GM18861 (cell line): ENCODE results near the gene GMPS.

Source experiments
- ATAC-seq: cut with Tn5 transposase; IDR thresholded peaks from one replicate; pipeline ENCODE4 v1.9.1; 2021; ENCODE audit not compliant: unreplicated experiment

GMPS gene

DNA sequence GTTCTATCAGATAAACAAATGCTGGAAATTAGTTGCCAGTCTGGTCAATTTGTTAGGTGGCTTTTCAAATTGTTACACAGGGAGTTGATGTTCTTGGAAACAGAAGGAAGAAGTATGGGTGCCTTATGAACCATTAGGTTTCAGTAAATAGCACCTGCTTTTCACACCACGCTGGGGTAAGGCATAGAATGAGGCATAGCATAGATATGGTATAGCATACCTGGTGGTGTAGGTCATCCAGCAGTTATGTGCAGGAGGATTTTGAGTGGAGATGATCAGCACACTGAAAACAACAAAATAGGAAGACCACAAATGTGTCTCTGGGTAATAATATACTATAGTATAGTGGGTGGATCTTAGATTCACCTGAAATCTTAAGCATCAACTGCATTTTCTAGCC is 121.4 kb downstream of the GMPS start:
- ATAC-seq, result no peak
